ENCODE data around the gene C20orf202. TPM values are rescaled to one million over a fixed set of nuclear protein-coding genes. Genes with fewer than 3 reads are reported as not detected.

Gene C20orf202
- total RNA-seq, 1 experiment from 2014 or later = 0.22 TPM

- TF ChIP-seq ATF6 (CRISPR knock-in tag; IDR thresholded peaks at IDR 0.05) = 0 out of 2 replicates have a peak, but pooled peaks have one; percentile 44
- peak; percentile 75; the same call in 1 of the 2 replicates for TF ChIP-seq ELF4 (CRISPR knock-in tag; IDR thresholded peaks at IDR 0.05; ENCODE audit: low read depth)
- no peak for TF ChIP-seq CBFB (CRISPR knock-in tag; IDR thresholded peaks at IDR 0.05; ENCODE audit: low read depth)
- no peak for TF ChIP-seq GTF2I (CRISPR knock-in tag; conservative IDR thresholded peaks at IDR 0.05)
- TF ChIP-seq NR3C1 (CRISPR knock-in tag; conservative IDR thresholded peaks at IDR 0.05; ENCODE audit: low read depth) = no peak
- TF ChIP-seq E2F5 (CRISPR knock-in tag; IDR thresholded peaks at IDR 0.05) = peak; percentile 52; the same call in 1 of the 2 replicates
- TF ChIP-seq HMGXB4 (CRISPR knock-in tag; IDR thresholded peaks at IDR 0.05) = peak; percentile 46; the same call in 1 of the 2 replicates
- TF ChIP-seq ZNF317 (CRISPR knock-in tag; IDR thresholded peaks at IDR 0.05; ENCODE audit: borderline replicate concordance, low read depth) = no peak; the same call in 1 of the 2 replicates
- no peak for TF ChIP-seq HMGA2 (CRISPR knock-in tag; IDR thresholded peaks at IDR 0.05)
- TF ChIP-seq MLX (CRISPR knock-in tag; IDR thresholded peaks at IDR 0.05) = 0 out of 2 replicates have a peak, but pooled peaks have one; percentile 57
Observed at GRCh38 chr20:1225783-1226654, 22.8 kb downstream of the C20orf202 start, which contains the start of gene RAD21L1 (continued).

- ATAC-seq = no peak
- CTCF ChIA-PET = no interaction called here
- H3K9me3 Mint-ChIP-seq = no peaks in the 10 kb centered on the region
Observed at GRCh38 chr20:1229541-1229940, 26.3 kb downstream of the C20orf202 start.

More at GRCh38 chr20:1229541-1229940, 26.3 kb downstream of the C20orf202 start:
- no peak for DNase-seq (ENCODE audit: low spot score)
- Mint-ChIP-seq H3K27me3 (ENCODE audit: low read depth) (peaks cover 63% of the 10 kb centered on the region), H3K36me3 (no peaks in the 10 kb centered on the region), H3K4me1 (peaks cover 9% of the 10 kb centered on the region), H3K27ac (no peak overlapping the region), H3K4me3 (no peak overlapping the region)
- POLR2A ChIA-PET = no interaction called here
- TF ChIP-seq JAZF1 (CRISPR knock-in tag; IDR thresholded peaks at IDR 0.05) (no peak), ZNF671 (CRISPR knock-in tag; IDR thresholded peaks at IDR 0.05) (no peak), ERG (CRISPR knock-in tag; IDR thresholded peaks at IDR 0.05) (no peak), GRHL2 (CRISPR knock-in tag; IDR thresholded peaks at IDR 0.05; ENCODE audit: insufficient replicate concordance, severe bottlenecking) (no peak)

Data from WTC11 (cell line).